Measurements from ENCODE around the gene GSTM3. TPM values are rescaled to one million over a fixed set of nuclear protein-coding genes. Genes with fewer than 3 reads are reported as not detected.

Gene GSTM3
- total RNA-seq, 1 experiment from 2014 or later = 10.6 TPM

GRCh38 chr1:109784551-109785252 is 43.9 kb upstream of the GSTM3 start:
- ChIA-PET CTCF (interaction anchor here (0.6 kb wide), 1 partner anchor 176 kb away, joined by 5 read pairs; no protein-coding TSS in a partner anchor), POLR2A (no interaction called here)
- Mint-ChIP-seq H3K9me3 (ENCODE audit: unreplicated experiment) (no peaks in the 10 kb centered on the region), H3K27ac (ENCODE audit: unreplicated experiment) (no peak overlapping the region), H3K36me3 (ENCODE audit: insufficient read depth, unreplicated experiment) (no peaks in the 10 kb centered on the region), H3K4me1 (ENCODE audit: low read depth, unreplicated experiment) (peaks cover 7% of the 10 kb centered on the region), H3K4me3 (ENCODE audit: unreplicated experiment) (no peak overlapping the region), H3K27me3 (ENCODE audit: insufficient read depth, unreplicated experiment) (no peaks in the 10 kb centered on the region)
- no TSS peak for BruUV-seq (replicated peaks)
- Histone ChIP-seq H3K9me3 (0 out of 2 replicates have a peak, but pooled peaks cover 3% of the 10 kb centered on the region), H3K36me3 (ENCODE audit: control insufficient read depth, insufficient read depth, low read length) (no peaks in the 10 kb centered on the region), H3K27me3 (replicated peaks; ENCODE audit: control insufficient read depth, insufficient read depth, low read length) (no peaks in the 10 kb centered on the region), H3K4me1 (no peaks in the 10 kb centered on the region), H3K4me3 (ENCODE audit: low read depth, low read length) (no peak overlapping the region)
- no peak for DNase-seq
- no peak for TF ChIP-seq CTCF (IDR thresholded peaks at IDR 0.05; ENCODE audit: insufficient read depth in 1 of 2, low read depth in 1 of 2, low read length in 1 of 2, severe bottlenecking in 1 of 2, unreplicated experiment in 1 of 2)
- intact Hi-C loops (cut with micrococcal nuclease; ENCODE audit: unreplicated experiment) = loop anchor here (5.0 kb wide), 1 partner anchor 93 kb away; no protein-coding TSS in a partner anchor

GRCh38 chr1:109783436-109783835 is 42.6 kb upstream of the GSTM3 start:
- Mint-ChIP-seq H3K4me1 (ENCODE audit: low read depth, unreplicated experiment) (no peaks in the 10 kb centered on the region), H3K4me3 (ENCODE audit: unreplicated experiment) (no peak overlapping the region), H3K9me3 (ENCODE audit: unreplicated experiment) (no peaks in the 10 kb centered on the region), H3K36me3 (ENCODE audit: insufficient read depth, unreplicated experiment) (no peaks in the 10 kb centered on the region), H3K27me3 (ENCODE audit: insufficient read depth, unreplicated experiment) (no peaks in the 10 kb centered on the region), H3K27ac (ENCODE audit: unreplicated experiment) (no peak overlapping the region)
- Histone ChIP-seq H3K4me3 (ENCODE audit: low read depth, low read length) (no peak overlapping the region), H3K27me3 (replicated peaks; ENCODE audit: control insufficient read depth, insufficient read depth, low read length) (no peaks in the 10 kb centered on the region), H3K4me1 (no peaks in the 10 kb centered on the region), H3K9me3 (0 out of 2 replicates have a peak, but pooled peaks cover 3% of the 10 kb centered on the region), H3K36me3 (ENCODE audit: control insufficient read depth, insufficient read depth, low read length) (no peaks in the 10 kb centered on the region)
- TF ChIP-seq CTCF (IDR thresholded peaks at IDR 0.05; ENCODE audit: insufficient read depth in 1 of 2, low read depth in 1 of 2, low read length in 1 of 2, severe bottlenecking in 1 of 2, unreplicated experiment in 1 of 2) = no peak
- intact Hi-C loops (cut with micrococcal nuclease; ENCODE audit: unreplicated experiment) = no loop called here
- CTCF ChIA-PET = no interaction called here
- no TSS peak for BruUV-seq (replicated peaks)
- POLR2A ChIA-PET = no interaction called here
- no peak for DNase-seq

GRCh38 chr1:109782927-109783326 is 42.1 kb upstream of the GSTM3 start:
- TF ChIP-seq CTCF (IDR thresholded peaks at IDR 0.05; ENCODE audit: insufficient read depth in 1 of 2, low read depth in 1 of 2, low read length in 1 of 2, severe bottlenecking in 1 of 2, unreplicated experiment in 1 of 2) = no peak
- Mint-ChIP-seq H3K27me3 (ENCODE audit: insufficient read depth, unreplicated experiment) (no peaks in the 10 kb centered on the region), H3K4me3 (ENCODE audit: unreplicated experiment) (no peak overlapping the region), H3K4me1 (ENCODE audit: low read depth, unreplicated experiment) (no peaks in the 10 kb centered on the region), H3K9me3 (ENCODE audit: unreplicated experiment) (no peaks in the 10 kb centered on the region), H3K27ac (ENCODE audit: unreplicated experiment) (no peak overlapping the region), H3K36me3 (ENCODE audit: insufficient read depth, unreplicated experiment) (no peaks in the 10 kb centered on the region)
- Histone ChIP-seq H3K27me3 (replicated peaks; ENCODE audit: control insufficient read depth, insufficient read depth, low read length) (no peaks in the 10 kb centered on the region), H3K4me1 (no peaks in the 10 kb centered on the region), H3K9me3 (0 out of 2 replicates have a peak, but pooled peaks cover 3% of the 10 kb centered on the region), H3K4me3 (ENCODE audit: low read depth, low read length) (no peak overlapping the region), H3K36me3 (ENCODE audit: control insufficient read depth, insufficient read depth, low read length) (no peaks in the 10 kb centered on the region)
- intact Hi-C loops (cut with micrococcal nuclease; ENCODE audit: unreplicated experiment) = no loop called here
- POLR2A ChIA-PET = no interaction called here
- CTCF ChIA-PET = no interaction called here
- no peak for DNase-seq
- BruUV-seq (replicated peaks) = no TSS peak
